ENCODE data around the gene SERPINA4.
"Not testable (repeated sequence)": the region's sequence is repeated elsewhere in the genome, so short reads cannot be mapped to it uniquely, and the experiment has no call there.

The SERPINA4 gene

DNA sequence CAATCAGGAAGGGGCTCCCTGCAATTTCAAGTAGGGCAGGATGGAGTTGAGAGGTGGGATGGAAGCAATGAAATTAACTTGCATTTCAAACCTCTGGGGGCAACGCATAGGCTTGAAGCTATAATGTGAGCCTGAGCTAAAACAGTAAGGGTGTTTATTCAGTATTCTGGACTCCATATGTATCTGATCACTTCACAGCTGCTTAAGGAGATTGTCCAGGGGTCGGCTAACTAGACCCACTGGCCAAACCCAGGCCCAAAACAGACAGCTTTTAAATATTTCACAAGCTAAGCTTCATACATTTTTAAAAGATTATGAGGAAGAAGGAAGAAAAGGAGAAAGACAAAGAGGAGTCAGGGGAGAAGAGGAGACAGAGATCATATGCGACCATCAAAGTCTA is 44.1 kb downstream of the SERPINA4 start (continued):
- TF ChIP-seq SETDB1 (IDR thresholded peaks at IDR 0.05; ENCODE audit: insufficient read length, low read length) (no peak), REPIN1 (tag by site-specific recombination; IDR thresholded peaks at IDR 0.05; ENCODE audit: low read depth) (no peak), ZNF24 (tag by site-specific recombination; IDR thresholded peaks at IDR 0.05) (no peak), ZNF549 (tag by site-specific recombination; IDR thresholded peaks at IDR 0.05) (no peak), ZNF626 (tag by site-specific recombination; IDR thresholded peaks at IDR 0.05) (no peak), ZNF792 (tag by site-specific recombination; IDR thresholded peaks at IDR 0.05) (no peak)

DNA sequence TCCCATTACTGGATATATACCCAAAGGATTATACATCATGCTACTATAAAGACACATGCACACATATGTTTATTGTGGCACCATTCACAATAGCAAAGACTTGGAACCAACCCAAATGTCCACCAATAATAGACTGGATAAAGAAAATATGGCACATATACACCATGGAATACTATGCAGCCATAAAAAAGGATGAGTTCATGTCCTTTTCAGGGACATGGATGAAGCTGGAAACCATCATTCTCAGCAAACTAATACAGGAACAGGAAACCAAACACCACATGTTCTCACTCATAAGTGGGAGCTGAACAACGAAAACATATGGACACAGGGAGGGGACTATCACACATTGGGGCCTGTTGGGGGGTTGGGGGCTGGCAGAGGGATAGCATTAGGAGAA is 47.7 kb downstream of the SERPINA4 start:
- H3K4me3 ChIP-seq (ENCODE audit: low read depth, low read length); H3K36me3 ChIP-seq (ENCODE audit: control insufficient read depth in 2 of 2, insufficient read depth in 1 of 2, low read length in 2 of 2); H3K4me1 ChIP-seq (ENCODE audit: control insufficient read depth, insufficient read depth, low read length); H3K27ac ChIP-seq (ENCODE audit: extremely low read depth, low read depth, low read length); POLR2A ChIA-PET; H3K9me3 ChIP-seq (ENCODE audit: control insufficient read depth, insufficient read depth, low read depth, low read length): not testable (repeated sequence)
- TF ChIP-seq ZNF146 (tag by site-specific recombination; IDR thresholded peaks at IDR 0.05): peak; percentile 85
- TF ChIP-seq, protein P1, sequence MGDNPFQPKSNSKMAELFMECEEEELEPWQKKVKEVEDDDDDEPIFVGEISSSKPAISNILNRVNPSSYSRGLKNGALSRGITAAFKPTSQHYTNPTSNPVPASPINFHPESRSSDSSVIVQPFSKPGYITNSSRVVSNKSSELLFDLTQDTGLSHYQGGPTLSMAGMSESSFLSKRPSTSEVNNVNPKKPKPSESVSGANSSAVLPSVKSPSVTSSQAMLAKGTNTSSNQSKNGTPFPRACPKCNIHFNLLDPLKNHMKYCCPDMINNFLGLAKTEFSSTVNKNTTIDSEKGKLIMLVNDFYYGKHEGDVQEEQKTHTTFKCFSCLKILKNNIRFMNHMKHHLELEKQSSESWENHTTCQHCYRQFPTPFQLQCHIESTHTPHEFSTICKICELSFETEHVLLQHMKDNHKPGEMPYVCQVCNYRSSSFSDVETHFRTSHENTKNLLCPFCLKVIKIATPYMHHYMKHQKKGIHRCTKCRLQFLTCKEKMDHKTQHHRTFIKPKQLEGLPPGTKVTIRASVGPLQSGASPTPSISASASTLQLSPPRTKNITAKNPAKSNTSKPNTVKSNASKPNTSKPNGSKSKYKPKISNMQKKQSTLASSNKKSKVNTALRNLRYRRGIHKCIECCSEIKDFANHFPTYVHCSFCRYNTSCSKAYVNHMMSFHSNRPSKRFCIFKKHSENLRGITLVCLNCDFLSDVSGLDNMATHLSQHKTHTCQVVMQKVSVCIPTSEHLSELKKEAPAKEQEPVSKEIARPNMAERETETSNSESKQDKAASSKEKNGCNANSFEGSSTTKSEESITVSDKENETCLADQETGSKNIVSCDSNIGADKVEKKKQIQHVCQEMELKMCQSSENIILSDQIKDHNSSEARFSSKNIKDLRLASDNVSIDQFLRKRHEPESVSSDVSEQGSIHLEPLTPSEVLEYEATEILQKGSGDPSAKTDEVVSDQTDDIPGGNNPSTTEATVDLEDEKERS (tag by site-specific recombination; IDR thresholded peaks at IDR 0.05): 0 out of 2 replicates have a peak, but pooled peaks have one; percentile 19
- CTCF ChIA-PET: interaction anchor here (0.9 kb wide), 1 partner anchor 60 kb away, joined by 3 read pairs; no protein-coding TSS in a partner anchor

DNA sequence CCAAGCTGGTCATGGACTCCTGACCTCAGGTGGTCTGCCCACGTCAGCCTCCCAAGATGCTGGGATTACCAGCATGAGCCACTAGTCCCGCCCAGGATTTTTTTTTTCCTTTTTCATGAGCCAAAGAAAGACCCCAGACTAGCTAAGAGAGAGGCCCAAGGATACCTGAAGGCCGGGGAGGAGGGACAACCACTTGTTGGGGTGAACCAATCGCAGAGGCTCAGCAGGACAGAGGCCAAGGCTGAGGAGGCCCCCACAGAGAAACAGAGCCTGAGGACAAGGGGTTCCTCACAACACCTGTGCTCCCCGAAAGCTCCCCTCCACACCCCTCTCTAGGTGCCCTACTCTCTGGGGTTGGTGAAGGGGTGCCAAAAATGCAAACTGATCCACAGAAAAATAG is 49.9 kb downstream of the SERPINA4 start:
- ChIA-PET POLR2A (interaction anchor here (0.7 kb wide), 1 partner anchor 12 kb away, joined by 3 read pairs; no protein-coding TSS in a partner anchor), CTCF (interaction anchor here (0.9 to 1.1 kb wide), 2 partner anchors 9 to 62 kb away, joined by 3 read pairs; no protein-coding TSS in a partner anchor)
- H3K9me3 ChIP-seq (ENCODE audit: control insufficient read depth, insufficient read depth, low read depth, low read length): no peaks in the 10 kb centered on the region
- H3K27ac ChIP-seq (ENCODE audit: extremely low read depth, low read depth, low read length): no peak overlapping the region
- TF ChIP-seq ZBTB48 (tag by site-specific recombination; IDR thresholded peaks at IDR 0.05) (no peak), ZNF843 (tag by site-specific recombination; IDR thresholded peaks at IDR 0.05) (no peak)
- TF ChIP-seq, protein P2, sequence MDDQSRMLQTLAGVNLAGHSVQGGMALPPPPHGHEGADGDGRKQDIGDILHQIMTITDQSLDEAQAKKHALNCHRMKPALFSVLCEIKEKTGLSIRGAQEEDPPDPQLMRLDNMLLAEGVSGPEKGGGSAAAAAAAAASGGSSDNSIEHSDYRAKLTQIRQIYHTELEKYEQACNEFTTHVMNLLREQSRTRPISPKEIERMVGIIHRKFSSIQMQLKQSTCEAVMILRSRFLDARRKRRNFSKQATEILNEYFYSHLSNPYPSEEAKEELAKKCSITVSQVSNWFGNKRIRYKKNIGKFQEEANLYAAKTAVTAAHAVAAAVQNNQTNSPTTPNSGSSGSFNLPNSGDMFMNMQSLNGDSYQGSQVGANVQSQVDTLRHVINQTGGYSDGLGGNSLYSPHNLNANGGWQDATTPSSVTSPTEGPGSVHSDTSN (CRISPR knock-in tag; IDR thresholded peaks at IDR 0.05): no peak
- no peaks in the 10 kb centered on the region for H3K4me1 ChIP-seq (ENCODE audit: control insufficient read depth, insufficient read depth, low read length)
- H3K4me3 ChIP-seq (ENCODE audit: low read depth, low read length): no peak overlapping the region
- no peaks in the 10 kb centered on the region for H3K36me3 ChIP-seq (ENCODE audit: control insufficient read depth in 2 of 2, insufficient read depth in 1 of 2, low read length in 2 of 2)

DNA sequence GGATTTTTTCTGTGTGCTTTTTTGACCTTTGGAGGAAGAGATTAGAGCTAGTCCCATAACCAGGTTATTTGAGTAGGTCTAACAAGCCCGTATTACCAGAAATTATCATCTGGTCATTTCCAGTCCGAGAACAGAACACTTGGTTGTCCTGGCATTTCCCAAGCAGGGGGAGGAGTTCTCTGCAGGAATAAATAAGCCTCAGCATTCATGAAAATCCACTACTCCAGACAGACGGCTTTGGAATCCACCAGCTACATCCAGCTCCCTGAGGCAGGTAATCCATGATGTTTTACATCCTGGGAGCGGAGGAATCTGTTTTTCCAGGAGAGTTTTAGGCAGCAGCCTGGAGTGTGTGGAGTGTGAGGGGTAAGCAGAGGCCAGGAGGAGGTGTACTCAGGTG is 50.9 kb downstream of the SERPINA4 start, which contains the start of gene SERPINA3:
Gene SERPINA3, plus strand, starts transcription at position 218 of the 400 bp plus-strand sequence. CDS start 2,051 bp downstream, outside the sequence.
- no peaks in the 10 kb centered on the region for H3K36me3 ChIP-seq (ENCODE audit: control insufficient read depth in 2 of 2, insufficient read depth in 1 of 2, low read length in 2 of 2)
- no peaks in the 10 kb centered on the region for H3K4me1 ChIP-seq (ENCODE audit: control insufficient read depth, insufficient read depth, low read length)
- CTCF ChIA-PET: interaction anchor here (0.6 kb wide), 1 partner anchor 366 kb away, joined by 3 read pairs; no protein-coding TSS in a partner anchor
- POLR2A ChIA-PET: no interaction called here
- H3K27ac ChIP-seq (ENCODE audit: extremely low read depth, low read depth, low read length): no peak within 1 kb of the TSS
- no peaks in the 10 kb centered on the region for H3K9me3 ChIP-seq (ENCODE audit: control insufficient read depth, insufficient read depth, low read depth, low read length)
- H3K4me3 ChIP-seq (ENCODE audit: low read depth, low read length): no peak within 1 kb of the TSS
- TF ChIP-seq, protein P3, sequence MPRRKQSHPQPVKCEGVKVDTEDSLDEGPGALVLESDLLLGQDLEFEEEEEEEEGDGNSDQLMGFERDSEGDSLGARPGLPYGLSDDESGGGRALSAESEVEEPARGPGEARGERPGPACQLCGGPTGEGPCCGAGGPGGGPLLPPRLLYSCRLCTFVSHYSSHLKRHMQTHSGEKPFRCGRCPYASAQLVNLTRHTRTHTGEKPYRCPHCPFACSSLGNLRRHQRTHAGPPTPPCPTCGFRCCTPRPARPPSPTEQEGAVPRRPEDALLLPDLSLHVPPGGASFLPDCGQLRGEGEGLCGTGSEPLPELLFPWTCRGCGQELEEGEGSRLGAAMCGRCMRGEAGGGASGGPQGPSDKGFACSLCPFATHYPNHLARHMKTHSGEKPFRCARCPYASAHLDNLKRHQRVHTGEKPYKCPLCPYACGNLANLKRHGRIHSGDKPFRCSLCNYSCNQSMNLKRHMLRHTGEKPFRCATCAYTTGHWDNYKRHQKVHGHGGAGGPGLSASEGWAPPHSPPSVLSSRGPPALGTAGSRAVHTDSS (tag by site-specific recombination; IDR thresholded peaks at IDR 0.05): no peak
- TF ChIP-seq ZNF311 (tag by site-specific recombination; IDR thresholded peaks at IDR 0.05; ENCODE audit: borderline replicate concordance) (no peak), ZNF544 (tag by site-specific recombination; IDR thresholded peaks at IDR 0.05) (no peak), ZNF266 (tag by site-specific recombination; IDR thresholded peaks at IDR 0.05; ENCODE audit: low read depth) (no peak), ZFP37 (tag by site-specific recombination; IDR thresholded peaks at IDR 0.05) (no peak), ZNF660 (tag by site-specific recombination; IDR thresholded peaks at IDR 0.05) (no peak), ZNF133 (tag by site-specific recombination; IDR thresholded peaks at IDR 0.05) (no peak), ZNF341 (tag by site-specific recombination; IDR thresholded peaks at IDR 0.05; ENCODE audit: low read depth) (no peak), OSR2 (tag by site-specific recombination; IDR thresholded peaks at IDR 0.05) (no peak), ZNF433 (tag by site-specific recombination; IDR thresholded peaks at IDR 0.05; ENCODE audit: low read depth) (no peak), ZNF571 (tag by site-specific recombination; IDR thresholded peaks at IDR 0.05) (no peak), FEZF1 (tag by site-specific recombination; IDR thresholded peaks at IDR 0.05) (no peak), ZNF10 (tag by site-specific recombination; IDR thresholded peaks at IDR 0.05) (no peak), ZNF169 (tag by site-specific recombination; IDR thresholded peaks at IDR 0.05) (no peak), TRIM28 (IDR thresholded peaks at IDR 0.05; ENCODE audit: borderline replicate concordance, low read length) (no peak)
- TF ChIP-seq, protein P2 (CRISPR knock-in tag; IDR thresholded peaks at IDR 0.05): no peak

All from HEK293 (cell line).